Subcutaneous adipose tissue (tissue), 4 donors: ENCODE data around the gene SHISAL1. TPM values are rescaled to one million over a fixed set of nuclear protein-coding genes. Genes with fewer than 3 reads are reported as not detected.

Source experiments
- total RNA-seq, 4 donors: library from RNA; depleted of rRNA; stranded (reverse); fragments of >200 nt; gene quantifications; one replicate each; pipeline ENCODE4 v1.1.0, GENCODE V29; 2016
- TF ChIP-seq, protein P1 (sequence below): fragments of 450-650 bp; IDR thresholded peaks from one replicate; pipeline ENCODE4 v1.5.1; 2016; ENCODE audit warnings: low read depth, mild to moderate bottlenecking, control low read depth, antibody characterized with exemption, moderate library complexity

SHISAL1 gene
- total RNA-seq, 4 donors from 2014 or later: 0.34 to 0.49 (median 0.44) TPM; not detected in 1

DNA sequence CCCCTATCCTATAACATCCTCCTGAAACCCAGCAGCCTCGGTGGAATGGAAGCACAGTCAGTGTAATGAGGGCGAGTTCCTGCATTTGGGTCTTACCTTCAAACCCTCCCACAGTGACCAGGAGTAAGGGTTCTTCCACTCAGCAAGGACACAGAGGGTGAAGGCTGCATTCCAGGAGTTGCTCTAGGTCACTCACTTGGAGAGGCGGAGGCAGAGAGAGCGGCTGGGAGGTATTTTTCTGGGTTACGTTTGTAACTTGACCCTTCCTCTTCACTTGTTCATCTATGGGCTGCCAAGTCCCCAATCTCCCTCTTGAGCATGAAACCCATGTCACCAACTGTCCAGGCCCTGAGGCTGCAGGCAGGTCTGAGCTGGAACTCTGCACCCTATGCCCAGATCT lies 36.8 kb upstream of the SHISAL1 start:
- TF ChIP-seq, protein P1, sequence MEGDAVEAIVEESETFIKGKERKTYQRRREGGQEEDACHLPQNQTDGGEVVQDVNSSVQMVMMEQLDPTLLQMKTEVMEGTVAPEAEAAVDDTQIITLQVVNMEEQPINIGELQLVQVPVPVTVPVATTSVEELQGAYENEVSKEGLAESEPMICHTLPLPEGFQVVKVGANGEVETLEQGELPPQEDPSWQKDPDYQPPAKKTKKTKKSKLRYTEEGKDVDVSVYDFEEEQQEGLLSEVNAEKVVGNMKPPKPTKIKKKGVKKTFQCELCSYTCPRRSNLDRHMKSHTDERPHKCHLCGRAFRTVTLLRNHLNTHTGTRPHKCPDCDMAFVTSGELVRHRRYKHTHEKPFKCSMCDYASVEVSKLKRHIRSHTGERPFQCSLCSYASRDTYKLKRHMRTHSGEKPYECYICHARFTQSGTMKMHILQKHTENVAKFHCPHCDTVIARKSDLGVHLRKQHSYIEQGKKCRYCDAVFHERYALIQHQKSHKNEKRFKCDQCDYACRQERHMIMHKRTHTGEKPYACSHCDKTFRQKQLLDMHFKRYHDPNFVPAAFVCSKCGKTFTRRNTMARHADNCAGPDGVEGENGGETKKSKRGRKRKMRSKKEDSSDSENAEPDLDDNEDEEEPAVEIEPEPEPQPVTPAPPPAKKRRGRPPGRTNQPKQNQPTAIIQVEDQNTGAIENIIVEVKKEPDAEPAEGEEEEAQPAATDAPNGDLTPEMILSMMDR: no peak

DNA sequence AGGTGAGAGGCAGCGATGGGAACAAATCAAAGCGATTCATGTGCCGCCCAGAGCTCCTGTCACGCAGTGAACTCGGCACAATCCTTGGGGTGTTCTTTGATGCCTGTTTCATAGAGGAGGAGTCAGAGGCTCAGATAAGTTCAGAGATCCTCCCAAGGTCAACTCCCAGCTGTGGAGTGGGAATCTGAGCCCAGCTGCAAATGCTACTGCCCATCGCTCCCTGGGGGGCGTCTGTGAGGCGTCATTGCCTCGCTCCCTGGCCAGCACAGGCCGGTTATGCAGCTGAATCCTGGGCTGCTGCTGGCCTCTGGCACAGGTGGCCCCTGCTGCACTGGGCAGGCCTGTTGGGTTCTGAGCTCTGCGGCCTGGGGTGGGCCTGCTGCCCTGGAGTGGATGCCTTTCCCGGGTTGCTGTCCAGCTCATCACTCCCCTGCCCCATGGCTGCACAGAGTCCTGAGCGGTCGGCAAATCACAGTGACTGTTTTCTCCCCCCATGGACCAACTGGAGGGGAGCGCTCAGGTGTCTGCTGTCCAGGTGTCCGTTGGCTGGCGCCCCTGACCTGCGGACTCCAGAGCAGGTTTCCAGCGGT lies 36.3 kb upstream of the SHISAL1 start:
- TF ChIP-seq, protein P1: no peak

DNA sequence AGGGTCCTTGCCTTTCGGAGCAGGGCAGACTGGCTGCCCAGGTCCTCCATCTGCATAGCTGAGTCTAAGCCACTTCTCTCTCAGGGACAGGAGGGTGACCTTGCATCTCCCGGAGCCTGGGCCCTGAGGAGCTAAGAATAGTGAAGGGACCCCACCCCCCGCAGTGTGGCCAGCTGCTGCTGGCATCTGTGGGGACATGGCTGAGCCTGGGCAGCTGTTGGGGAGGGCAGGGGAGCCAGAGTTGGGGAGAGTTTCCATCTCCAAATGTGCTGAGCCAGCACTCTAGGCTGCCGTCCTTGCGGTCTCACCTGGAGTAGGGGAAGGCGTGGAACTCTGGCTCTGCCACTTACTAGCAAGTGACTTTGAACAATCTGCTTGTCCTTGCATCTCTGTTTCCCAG lies 34.8 kb upstream of the SHISAL1 start:
- TF ChIP-seq, protein P1: no peak

DNA sequence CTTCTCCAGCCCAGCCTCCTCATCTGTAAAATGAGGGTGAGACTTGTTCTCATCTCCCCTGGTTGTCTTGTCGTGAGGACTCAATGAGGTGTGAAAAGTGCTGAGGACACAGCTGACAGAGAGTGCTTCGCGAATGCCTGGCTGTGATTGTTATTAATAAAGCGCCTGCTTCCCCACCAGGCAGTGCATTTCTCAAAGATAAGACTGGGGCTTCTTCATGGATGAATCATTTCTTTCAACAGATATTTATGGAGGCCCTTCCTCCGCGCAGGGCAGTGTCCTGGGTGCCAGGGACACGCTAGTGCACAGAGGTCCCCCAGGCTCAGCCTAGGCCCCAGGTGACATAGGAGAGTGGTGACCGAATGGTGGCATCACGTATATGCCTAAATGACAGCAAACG lies 34.3 kb upstream of the SHISAL1 start:
- TF ChIP-seq, protein P1: no peak

DNA sequence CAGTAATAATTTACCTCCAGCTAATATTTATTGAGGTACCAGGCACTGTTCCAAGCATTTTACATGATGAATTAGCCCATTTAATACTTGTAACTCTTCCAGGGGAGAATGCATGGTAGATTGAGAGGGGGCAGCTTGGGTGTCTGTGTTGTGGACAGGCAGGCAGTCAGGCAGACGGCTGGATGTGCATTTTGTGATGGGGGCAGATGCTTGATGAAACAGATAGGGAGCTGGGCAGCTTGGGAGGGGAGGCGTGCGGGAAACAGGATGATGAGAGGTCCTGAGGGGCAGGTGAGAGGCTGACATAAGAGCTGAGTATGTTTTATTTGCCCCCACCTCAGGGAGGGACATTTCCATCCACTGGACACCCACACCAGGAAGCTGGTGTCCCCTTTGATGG lies 33.1 kb upstream of the SHISAL1 start:
- TF ChIP-seq, protein P1: no peak

DNA sequence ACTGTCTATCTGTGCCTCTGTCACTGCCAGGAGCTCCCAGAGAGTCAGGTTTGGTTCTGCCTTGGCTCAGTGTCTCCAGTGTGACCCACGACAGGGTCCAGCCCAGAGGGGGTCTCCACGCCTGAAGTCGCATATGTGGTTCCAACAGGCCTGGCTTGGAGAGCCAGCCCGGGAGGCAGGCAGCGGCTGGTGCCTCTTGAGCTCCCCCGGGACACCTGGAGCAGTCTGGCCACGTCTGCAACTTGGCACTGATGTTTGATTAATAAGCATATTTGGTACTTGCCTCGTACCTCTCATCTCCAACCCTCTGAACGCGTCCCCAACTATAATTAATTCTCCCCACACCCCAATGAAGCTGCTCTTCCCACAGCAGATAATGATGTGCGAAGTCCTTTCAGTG lies 31.7 kb upstream of the SHISAL1 start:
- TF ChIP-seq, protein P1: no peak

DNA sequence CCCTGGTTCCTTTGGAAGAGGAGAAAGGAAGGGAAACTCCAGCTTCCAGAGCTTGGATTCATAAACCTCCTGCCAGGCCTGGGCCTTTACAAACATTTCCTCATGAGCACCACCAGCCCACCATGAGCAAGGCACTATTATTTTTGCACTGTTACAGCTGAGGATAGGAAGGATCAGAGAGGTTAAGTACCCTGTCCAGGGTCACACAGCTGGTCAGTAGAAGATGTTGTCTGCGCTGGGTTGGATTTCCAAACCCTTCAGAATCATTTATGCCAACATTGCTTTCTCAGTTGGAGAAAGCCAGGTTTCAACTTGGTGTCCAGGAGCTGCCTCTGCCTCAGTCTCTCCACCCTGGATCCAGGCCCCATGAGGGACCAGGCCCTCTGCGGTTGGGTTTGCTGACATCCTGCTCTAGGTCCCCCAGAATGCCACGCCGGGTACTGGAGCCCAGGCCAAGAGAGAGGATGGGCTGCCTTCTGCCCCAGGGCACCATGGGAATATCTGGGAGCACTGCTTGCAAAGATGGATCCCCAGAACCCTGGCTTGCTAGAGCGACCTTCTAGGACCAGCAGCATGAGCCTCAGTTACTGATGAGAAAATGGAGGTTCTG lies 29.7 kb upstream of the SHISAL1 start:
- TF ChIP-seq, protein P1: no peak
